HS-5 (cell line): ENCODE data around the gene LAMC3.

Experiments used
- DNase-seq: peaks from one replicate; pipeline ENCODE4 v3.0.0-alpha.2; 2012; ENCODE audit warnings: low read depth

LAMC3 gene

DNA sequence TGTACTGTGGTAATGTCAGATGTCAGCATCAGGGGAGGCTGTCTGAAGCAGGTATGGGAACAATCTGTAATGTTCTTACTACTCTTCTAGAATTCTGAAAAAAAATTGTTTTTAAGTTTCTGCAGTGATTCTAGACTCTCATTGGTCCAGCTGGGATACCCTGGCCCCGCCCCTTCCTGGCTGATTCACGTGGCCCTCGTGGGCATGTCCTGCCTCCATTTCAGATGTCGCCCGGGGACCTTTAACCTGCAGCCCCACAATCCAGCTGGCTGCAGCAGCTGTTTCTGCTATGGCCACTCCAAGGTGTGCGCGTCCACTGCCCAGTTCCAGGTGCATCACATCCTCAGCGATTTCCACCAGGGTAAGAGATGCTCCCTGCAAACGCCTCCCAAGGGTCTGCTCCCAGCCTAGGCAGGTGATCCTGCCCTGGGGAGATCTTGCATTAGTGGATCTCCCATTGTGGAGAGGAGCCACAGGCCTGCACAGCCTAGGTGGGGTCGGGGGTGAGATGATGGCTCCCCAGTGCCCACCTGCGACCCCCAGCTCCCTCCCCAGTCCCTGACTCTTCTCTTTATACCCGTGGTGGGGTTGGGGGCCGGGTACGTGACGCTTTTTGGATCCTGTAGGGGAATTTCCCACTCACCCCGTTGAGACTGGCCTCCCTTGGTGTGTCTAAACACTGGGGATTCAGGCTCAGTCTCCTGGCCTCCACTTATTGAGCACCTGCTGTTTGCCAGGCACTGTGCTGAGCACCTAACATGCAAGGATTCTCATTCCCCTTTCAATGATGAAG is 36.5 kb downstream of the LAMC3 start:
- DNase-seq: no peak

- DNase-seq: no peak
These were observed 37.1 kb downstream of the LAMC3 start for GRCh38 chr9:131046093-131046380.

DNA sequence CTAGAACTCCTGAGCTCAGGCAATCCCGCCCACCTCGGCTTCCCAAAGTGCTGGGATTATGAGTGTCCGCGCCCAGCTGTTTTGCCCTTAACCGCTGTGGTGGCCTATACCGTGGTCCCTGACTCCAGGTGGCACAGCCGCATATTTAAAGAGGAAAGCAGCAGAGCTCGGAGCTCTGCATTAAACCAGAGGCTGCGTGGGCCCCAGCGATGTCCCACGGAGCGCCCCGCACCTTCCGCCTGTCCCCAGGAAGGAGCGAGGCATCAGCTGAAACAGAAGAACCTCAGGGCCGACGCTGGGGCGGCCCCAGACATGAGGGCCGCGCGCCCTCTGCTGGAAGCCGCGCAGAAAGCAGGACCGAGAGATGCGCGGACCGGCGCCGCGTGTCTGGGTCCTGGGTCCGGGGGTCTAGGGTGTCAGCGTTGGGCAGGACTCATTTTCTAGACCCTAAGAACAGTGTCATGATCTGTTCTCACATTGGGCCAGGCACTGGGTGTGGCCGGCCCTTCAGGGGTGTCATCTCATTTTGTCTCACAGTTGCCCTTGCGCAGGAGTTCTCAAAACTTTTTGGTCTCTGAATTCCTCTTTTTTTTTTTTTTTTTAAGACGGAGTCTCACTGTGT is 37.7 kb downstream of the LAMC3 start:
- DNase-seq: no peak

GRCh38 chr9:131048332-131048731 is 39.4 kb downstream of the LAMC3 start:
- no peak for DNase-seq

- no peak for DNase-seq
These were observed 39.8 kb downstream of the LAMC3 start for GRCh38 chr9:131048820-131049219.

DNA sequence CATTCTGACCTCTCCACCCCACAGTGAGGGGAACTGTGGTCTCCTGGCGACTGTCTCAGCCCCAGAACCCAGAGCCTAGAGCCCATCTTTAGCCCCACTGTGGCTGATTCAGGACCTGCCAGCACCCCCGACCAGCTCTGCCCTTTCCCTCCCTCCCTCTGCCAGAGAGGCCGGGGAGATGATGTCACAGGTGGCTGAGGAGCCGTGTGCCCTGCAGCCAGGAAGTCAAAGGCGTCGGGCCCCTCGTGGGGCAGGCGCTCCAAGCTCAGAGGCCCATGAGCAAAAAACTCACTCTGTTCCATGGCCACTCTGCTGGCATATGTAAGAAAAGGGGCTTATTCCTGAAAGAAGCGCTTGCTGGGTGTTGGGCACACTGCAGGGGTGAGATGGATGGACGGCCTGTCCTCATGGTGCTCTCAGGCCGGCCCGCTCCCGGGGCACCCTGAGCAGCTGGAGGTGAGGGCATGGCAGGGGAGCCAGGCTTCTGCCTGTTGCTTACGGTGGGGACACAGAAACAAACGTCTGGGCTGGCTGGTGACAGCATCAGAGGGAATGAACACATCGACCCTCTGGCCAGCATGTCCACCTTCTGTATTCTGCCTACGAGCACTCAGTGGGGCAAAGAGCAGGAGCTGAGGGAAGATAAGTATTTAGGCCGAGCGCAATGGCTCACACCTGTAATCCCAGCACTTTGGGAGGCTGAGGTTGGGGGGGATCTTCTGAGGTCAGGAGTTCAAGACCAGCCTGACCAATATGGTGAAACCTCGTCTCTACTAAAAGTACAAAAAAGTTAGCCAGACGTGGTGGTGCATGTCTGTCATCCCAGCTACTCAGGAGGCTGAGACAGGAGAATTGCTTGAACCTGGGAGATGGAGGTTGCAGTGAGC is 41.1 kb downstream of the LAMC3 start:
- DNase-seq: no peak

- no peak for DNase-seq
These were observed 41.9 kb downstream of the LAMC3 start for GRCh38 chr9:131050831-131051230.

DNA sequence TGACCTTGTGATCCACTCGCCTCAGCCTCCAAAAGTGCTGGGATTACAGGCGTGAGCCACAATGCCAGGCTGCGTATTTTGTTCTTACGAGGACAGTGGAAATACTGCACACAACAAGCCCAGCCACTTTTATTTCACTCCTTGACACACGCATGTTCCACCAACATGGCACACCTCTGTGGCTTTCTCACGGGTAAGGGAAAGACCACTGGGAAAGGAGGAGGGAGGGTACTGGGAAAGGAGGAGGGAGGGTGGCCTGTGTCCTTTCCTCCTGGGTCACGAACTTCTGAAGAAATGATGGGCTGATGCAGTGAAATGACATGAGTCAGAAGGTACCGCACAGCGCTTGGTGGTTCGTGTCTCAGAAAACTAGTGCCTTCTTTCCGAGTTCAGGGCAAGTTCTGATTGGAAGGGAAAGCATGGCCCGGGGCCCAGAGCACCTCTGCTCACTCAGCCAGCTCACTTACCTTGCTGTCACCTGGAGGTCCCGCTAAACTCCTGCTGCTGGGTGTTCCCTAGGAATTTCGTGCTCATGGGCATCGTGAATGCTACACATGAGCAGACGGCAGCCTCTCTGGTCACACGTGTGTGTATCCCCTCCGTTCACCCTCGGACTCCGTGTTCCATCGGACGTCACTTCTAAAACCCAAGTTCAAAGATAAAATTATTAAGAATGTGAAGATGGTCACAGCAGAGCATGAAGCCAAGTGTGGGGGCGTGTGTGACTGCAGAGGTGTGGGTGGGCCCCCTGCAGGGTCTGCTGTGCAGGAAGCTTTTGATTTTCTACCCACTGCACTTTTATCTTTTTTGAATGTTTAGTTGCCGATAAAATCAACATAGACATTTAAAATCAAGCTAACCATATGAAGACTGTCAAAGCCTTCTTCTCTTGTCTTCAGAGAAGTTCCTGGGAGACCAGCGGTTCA is 42.9 kb downstream of the LAMC3 start:
- no peak for DNase-seq

DNA sequence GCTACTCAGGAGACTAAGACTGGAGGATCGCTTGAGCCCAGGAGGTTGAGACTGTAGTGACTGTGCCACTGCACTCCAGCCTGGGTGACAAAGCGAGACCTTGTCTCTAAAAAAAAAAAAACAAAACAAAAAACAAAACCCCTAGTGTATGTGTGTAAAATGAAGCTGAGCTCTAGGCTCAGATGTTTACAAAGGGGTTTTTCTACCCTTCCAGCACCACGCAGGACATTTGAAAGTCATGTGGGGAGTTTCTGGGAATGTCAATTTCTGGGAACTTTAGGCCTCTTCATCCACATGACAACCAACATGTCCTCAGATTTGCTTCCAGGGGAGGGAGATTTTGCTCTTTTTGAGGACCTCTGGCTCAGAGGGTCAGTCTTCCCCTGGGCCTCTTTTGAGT is 44.9 kb downstream of the LAMC3 start:
- DNase-seq: no peak

GRCh38 chr9:131056781-131057506 is 48.0 kb downstream of the LAMC3 start:
- DNase-seq: no peak

GRCh38 chr9:131060900-131061630 is 52.1 kb downstream of the LAMC3 start:
- no peak for DNase-seq

- no peak for DNase-seq
These were observed 54.0 kb downstream of the LAMC3 start for GRCh38 chr9:131062969-131063368.

DNA sequence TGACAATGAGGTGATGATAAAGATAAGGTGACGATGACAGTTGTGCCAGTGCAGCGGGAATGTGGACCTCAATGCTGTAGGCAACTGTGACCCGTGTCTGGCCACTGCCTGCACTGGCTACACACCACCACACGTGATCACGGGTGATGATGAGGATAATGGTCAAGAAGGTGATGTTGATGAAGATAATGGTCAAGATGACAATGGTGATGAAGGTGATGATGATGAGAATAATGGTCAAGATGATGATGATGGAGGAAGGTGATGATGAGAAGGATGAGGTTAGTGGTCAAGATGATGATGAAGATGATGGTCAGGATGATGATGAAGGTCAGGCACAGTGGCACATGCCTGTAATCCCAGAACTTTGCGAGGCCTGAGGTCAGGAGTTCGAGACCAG is 56.6 kb downstream of the LAMC3 start:
- DNase-seq: no peak

DNA sequence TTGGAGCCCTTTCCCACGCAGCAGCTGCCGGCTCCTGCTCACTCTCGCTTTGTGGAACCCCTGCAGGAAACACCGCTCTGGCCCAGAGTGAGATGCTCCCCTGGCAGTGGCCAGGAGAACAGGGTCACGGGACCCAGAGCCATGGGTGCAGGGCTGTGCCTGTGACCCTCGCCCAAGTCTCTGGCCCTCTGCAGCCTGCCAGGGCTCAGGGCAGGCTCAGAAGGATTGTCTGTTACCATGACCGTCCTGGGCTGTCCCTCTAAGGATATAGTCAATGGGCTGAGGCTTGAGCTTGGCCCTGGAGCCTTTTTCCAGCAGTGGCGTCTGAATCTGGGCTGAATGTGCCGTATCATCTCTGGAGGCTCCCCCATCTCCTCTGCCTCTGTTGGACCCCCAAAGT is 58.7 kb downstream of the LAMC3 start:
- DNase-seq: no peak

- DNase-seq: no peak
These were observed 59.3 kb downstream of the LAMC3 start for GRCh38 chr9:131068076-131068816.

DNA sequence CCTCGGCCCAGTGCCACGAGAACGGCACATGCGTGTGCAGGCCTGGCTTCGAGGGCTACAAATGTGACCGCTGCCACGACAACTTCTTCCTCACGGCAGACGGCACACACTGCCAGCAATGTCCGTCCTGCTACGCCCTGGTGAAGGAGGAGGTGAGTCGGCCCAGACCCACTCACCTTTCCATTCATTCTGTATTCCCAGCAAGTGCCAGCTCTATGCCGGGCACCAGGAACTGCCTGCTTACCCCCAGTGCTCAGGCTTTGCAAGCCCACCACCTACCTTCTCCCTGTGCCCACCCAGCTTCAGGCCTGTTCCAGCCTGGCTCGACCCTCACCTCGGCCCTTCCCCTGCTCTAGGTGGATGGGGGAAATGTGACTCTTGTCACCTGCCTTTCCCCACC is 60.7 kb downstream of the LAMC3 start:
- DNase-seq: no peak

GRCh38 chr9:131072107-131072870 is 63.3 kb downstream of the LAMC3 start:
- DNase-seq: no peak

- DNase-seq: no peak
These were observed 63.9 kb downstream of the LAMC3 start for GRCh38 chr9:131072871-131073237.
